ENCODE data around the gene DPYSL3. TPM values are rescaled to one million over a fixed set of nuclear protein-coding genes. Genes with fewer than 3 reads are reported as not detected.
"Not testable (repeated sequence)": the region's sequence is repeated elsewhere in the genome, so short reads cannot be mapped to it uniquely, and the experiment has no call there.

Gene DPYSL3
- total RNA-seq, 2 experiments from 2014 or later, result 0.13 to 0.38 TPM

GRCh38 chr5:147554261-147554817, 44.5 kb upstream of the DPYSL3 start:
- Mint-ChIP-seq H3K27ac (no peak overlapping the region), H3K4me1 (ENCODE audit: low read depth) (no peaks in the 10 kb centered on the region), H3K9me3 (no peaks in the 10 kb centered on the region), H3K27me3 (peaks cover 4% of the 10 kb centered on the region), H3K36me3 (ENCODE audit: low read depth) (no peaks in the 10 kb centered on the region), H3K4me3 (no peak overlapping the region)
- ATAC-seq (no peak), DNase-seq (no peak)
- intact Hi-C loops (cut with micrococcal nuclease), result no loop called here
- ChIA-PET CTCF (no interaction called here), POLR2A (no interaction called here)
- no peak for TF ChIP-seq CTCF (IDR thresholded peaks at IDR 0.05)

DNA sequence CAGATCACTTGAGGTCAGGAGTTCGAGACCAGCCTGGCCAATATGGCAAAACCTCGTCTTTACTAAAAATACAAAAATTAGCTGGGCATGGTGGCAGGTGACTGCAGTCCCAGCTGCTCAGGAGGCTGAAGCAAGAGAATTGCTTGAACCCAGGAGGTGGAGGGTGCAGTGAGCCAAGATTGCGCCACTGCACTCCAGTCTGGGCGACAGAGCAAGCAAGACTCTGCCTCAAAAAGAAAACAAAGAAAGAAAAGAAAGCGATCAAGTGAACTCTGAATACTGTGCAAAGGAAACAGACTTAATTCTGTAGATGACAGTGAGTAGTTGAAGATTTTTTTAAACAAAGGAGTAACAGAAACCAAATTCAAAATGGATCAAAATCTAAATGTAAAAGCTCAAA, 43.9 kb upstream of the DPYSL3 start:
- intact Hi-C loops (cut with micrococcal nuclease); CTCF ChIA-PET; DNase-seq; H3K4me1 Mint-ChIP-seq (ENCODE audit: low read depth); H3K27me3 Mint-ChIP-seq; H3K36me3 Mint-ChIP-seq (ENCODE audit: low read depth); H3K9me3 Mint-ChIP-seq; ATAC-seq; H3K4me3 Mint-ChIP-seq; H3K27ac Mint-ChIP-seq; POLR2A ChIA-PET: not testable (repeated sequence)

- Mint-ChIP-seq H3K27me3 (peaks cover 4% of the 10 kb centered on the region), H3K4me3 (no peak overlapping the region), H3K9me3 (no peaks in the 10 kb centered on the region), H3K4me1 (ENCODE audit: low read depth) (no peaks in the 10 kb centered on the region), H3K27ac (no peak overlapping the region), H3K36me3 (ENCODE audit: low read depth) (no peaks in the 10 kb centered on the region)
- DNase-seq (no peak), ATAC-seq (no peak)
- intact Hi-C loops (cut with micrococcal nuclease), result no loop called here
- CTCF ChIA-PET, result no interaction called here
- POLR2A ChIA-PET, result no interaction called here
- no peak for TF ChIP-seq CTCF (IDR thresholded peaks at IDR 0.05)
These were observed 43.0 kb upstream of the DPYSL3 start for GRCh38 chr5:147552897-147553296.

DNA sequence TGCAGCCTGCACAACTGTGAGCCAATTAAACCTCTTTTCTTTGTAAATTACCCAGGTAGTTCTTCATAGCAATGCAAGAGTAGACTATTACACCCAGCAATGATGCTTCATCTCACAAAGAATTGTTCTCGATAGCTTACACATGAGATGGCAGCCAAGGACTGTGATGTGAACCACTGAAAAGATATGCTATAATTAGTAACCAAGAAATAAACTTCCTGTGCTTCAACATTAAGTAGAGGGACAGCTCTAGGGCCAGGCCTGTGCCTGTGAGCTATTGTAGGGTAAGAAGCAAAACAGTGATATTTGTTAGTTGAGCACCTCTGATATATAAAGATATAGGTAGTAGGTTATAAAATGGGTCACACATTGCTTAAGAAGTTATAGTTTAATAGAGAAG, 41.8 kb upstream of the DPYSL3 start:
- no peak for TF ChIP-seq CTCF (IDR thresholded peaks at IDR 0.05)
- H3K4me3 Mint-ChIP-seq, result no peak overlapping the region
- ATAC-seq (no peak), DNase-seq (no peak)
- H3K27ac Mint-ChIP-seq, result no peak overlapping the region
- H3K36me3 Mint-ChIP-seq (ENCODE audit: low read depth), result no peaks in the 10 kb centered on the region
- intact Hi-C loops (cut with micrococcal nuclease), result no loop called here
- ChIA-PET CTCF (no interaction called here), POLR2A (no interaction called here)
- H3K27me3 Mint-ChIP-seq, result peaks cover 4% of the 10 kb centered on the region
- H3K9me3 Mint-ChIP-seq, result no peaks in the 10 kb centered on the region
- H3K4me1 Mint-ChIP-seq (ENCODE audit: low read depth), result no peaks in the 10 kb centered on the region

DNA sequence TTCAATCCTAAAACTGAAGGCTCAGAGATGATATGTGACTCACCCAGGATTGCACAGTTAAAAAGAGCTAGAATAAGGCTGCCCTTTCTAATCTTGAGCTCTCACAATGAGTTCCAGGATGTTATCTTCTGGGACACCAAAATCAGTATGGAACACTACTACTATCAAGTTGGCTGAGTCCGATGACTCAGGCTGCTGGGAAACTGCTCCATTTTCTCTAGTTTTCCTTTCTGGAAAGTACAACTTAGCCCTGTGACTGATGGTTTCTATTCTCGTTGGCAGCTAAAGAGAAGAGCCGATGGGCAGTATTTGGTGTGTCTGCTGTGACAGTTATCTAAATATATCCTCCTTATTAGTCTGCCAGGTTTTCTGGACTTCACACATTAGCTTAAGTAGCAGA, 37.9 kb upstream of the DPYSL3 start:
- ChIA-PET CTCF (no interaction called here), POLR2A (no interaction called here)
- intact Hi-C loops (cut with micrococcal nuclease), result no loop called here
- H3K27me3 Mint-ChIP-seq, result peaks cover 6% of the 10 kb centered on the region
- no peaks in the 10 kb centered on the region for H3K4me1 Mint-ChIP-seq (ENCODE audit: low read depth)
- no peak overlapping the region for H3K27ac Mint-ChIP-seq
- no peak for TF ChIP-seq CTCF (IDR thresholded peaks at IDR 0.05)
- DNase-seq (no peak), ATAC-seq (no peak)
- no peaks in the 10 kb centered on the region for H3K9me3 Mint-ChIP-seq
- no peak overlapping the region for H3K4me3 Mint-ChIP-seq
- H3K36me3 Mint-ChIP-seq (ENCODE audit: low read depth), result no peaks in the 10 kb centered on the region

GRCh38 chr5:147544556-147544955, 34.7 kb upstream of the DPYSL3 start:
- ChIA-PET POLR2A (no interaction called here), CTCF (no interaction called here)
- intact Hi-C loops (cut with micrococcal nuclease), result no loop called here
- Mint-ChIP-seq H3K4me3 (no peak overlapping the region), H3K27me3 (peaks cover 7% of the 10 kb centered on the region), H3K9me3 (no peaks in the 10 kb centered on the region), H3K27ac (no peak overlapping the region), H3K36me3 (ENCODE audit: low read depth) (no peaks in the 10 kb centered on the region), H3K4me1 (ENCODE audit: low read depth) (no peaks in the 10 kb centered on the region)
- no peak for TF ChIP-seq CTCF (IDR thresholded peaks at IDR 0.05)
- DNase-seq (no peak), ATAC-seq (no peak)
